Parathyroid adenoma (tissue), 2 donors: ENCODE measurements around the gene MED20.

ENCODE experiments used
- H2AFZ ChIP-seq: fragments of 300-600 bp; sonication (generic); one replicate; pipeline ENCODE4 v1.7.0; 2017; ENCODE audit warnings: antibody characterized with exemption, mild to moderate bottlenecking
- H3K27ac ChIP-seq: fragments of 300-600 bp; sonication (generic); one replicate; pipeline ENCODE4 v1.7.0; 2017
- H3K27me3 ChIP-seq: fragments of 300-600 bp; sonication (generic); one replicate; pipeline ENCODE4 v1.7.0; 2017; ENCODE audit warnings: low read length; ENCODE audit not compliant: control insufficient read depth, insufficient read depth
- H3K36me3 ChIP-seq: fragments of 300-600 bp; sonication (generic); one replicate; pipeline ENCODE4 v1.7.0; 2017; ENCODE audit warnings: low read length; ENCODE audit not compliant: control insufficient read depth, insufficient read depth
- H3K4me1 ChIP-seq: fragments of 300-600 bp; sonication (generic); one replicate; pipeline ENCODE4 v1.7.0; 2017; ENCODE audit warnings: control low read depth
- H3K4me2 ChIP-seq: fragments of 300-600 bp; sonication (generic); one replicate; pipeline ENCODE4 v1.7.0; 2017; ENCODE audit warnings: low read length
- H3K4me3 ChIP-seq: fragments of 300-600 bp; sonication (generic); one replicate; pipeline ENCODE4 v1.7.0; 2017; ENCODE audit warnings: low read depth, low read length
- H3K79me2 ChIP-seq: fragments of 300-600 bp; sonication (generic); one replicate; pipeline ENCODE4 v1.7.0; 2017; ENCODE audit warnings: control low read depth
- H3K9ac ChIP-seq: fragments of 300-600 bp; sonication (generic); one replicate; pipeline ENCODE4 v1.7.0; 2017; ENCODE audit warnings: mild to moderate bottlenecking
- H3K9me3 ChIP-seq: fragments of 300-600 bp; sonication (generic); one replicate; pipeline ENCODE4 v1.7.0; 2017; ENCODE audit warnings: low read length; ENCODE audit not compliant: control insufficient read depth
- TF ChIP-seq, protein P1 (sequence below): fragments of 300-600 bp; sonication (generic); IDR thresholded peaks from one replicate; pipeline ENCODE4 v1.7.0; 2017; ENCODE audit warnings: antibody characterized with exemption, mild to moderate bottlenecking
- donor health status: primary hyperparathyroidism.

The MED20 gene

GRCh38 chr6:41858703-41859102 lies 62.2 kb downstream of the MED20 start:
- no peak overlapping the region for H3K4me3 ChIP-seq
- TF ChIP-seq, protein P1, sequence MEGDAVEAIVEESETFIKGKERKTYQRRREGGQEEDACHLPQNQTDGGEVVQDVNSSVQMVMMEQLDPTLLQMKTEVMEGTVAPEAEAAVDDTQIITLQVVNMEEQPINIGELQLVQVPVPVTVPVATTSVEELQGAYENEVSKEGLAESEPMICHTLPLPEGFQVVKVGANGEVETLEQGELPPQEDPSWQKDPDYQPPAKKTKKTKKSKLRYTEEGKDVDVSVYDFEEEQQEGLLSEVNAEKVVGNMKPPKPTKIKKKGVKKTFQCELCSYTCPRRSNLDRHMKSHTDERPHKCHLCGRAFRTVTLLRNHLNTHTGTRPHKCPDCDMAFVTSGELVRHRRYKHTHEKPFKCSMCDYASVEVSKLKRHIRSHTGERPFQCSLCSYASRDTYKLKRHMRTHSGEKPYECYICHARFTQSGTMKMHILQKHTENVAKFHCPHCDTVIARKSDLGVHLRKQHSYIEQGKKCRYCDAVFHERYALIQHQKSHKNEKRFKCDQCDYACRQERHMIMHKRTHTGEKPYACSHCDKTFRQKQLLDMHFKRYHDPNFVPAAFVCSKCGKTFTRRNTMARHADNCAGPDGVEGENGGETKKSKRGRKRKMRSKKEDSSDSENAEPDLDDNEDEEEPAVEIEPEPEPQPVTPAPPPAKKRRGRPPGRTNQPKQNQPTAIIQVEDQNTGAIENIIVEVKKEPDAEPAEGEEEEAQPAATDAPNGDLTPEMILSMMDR: no peak
- no peak overlapping the region for H3K4me2 ChIP-seq
- H3K27me3 ChIP-seq: no peaks in the 10 kb centered on the region
- no peaks in the 10 kb centered on the region for H3K36me3 ChIP-seq
- peaks cover 2% of the 10 kb centered on the region for H3K79me2 ChIP-seq
- H3K9ac ChIP-seq: no peak overlapping the region
- H3K9me3 ChIP-seq: no peaks in the 10 kb centered on the region
- H3K27ac ChIP-seq: no peak overlapping the region
- H2AFZ ChIP-seq: no peak overlapping the region
- H3K4me1 ChIP-seq: no peaks in the 10 kb centered on the region
